KBM-7 (cell line): ENCODE results near the gene TMC6.
"Not testable (repeated sequence)": the region's sequence is repeated elsewhere in the genome, so short reads cannot be mapped to it uniquely, and the experiment has no call there.

Experiments used
- DNase-seq: peaks from one replicate; pipeline ENCODE4 v3.0.0-alpha.2; 2015
- in situ Hi-C: fragments of 300-500 bp; cut with MboI; formaldehyde crosslinking; loops from 2 replicates; pipeline ENCODE4 v1.14.3; 2020; ENCODE audit warnings: low sequenced_read_pairs, low pct_unique_long_range_greater_than_20kb, mixed read lengths

Gene TMC6

GRCh38 chr17:78139861-78140168 lies 11.3 kb upstream of the TMC6 start:
- in situ Hi-C loops, DNase-seq: not testable (repeated sequence)

- DNase-seq, result no peak
- in situ Hi-C loops, result no loop called here
Observed at GRCh38 chr17:78138204-78139060, 9.9 kb upstream of the TMC6 start.

GRCh38 chr17:78137392-78138203 lies 9.0 kb upstream of the TMC6 start:
- in situ Hi-C loops, result no loop called here
- DNase-seq, result peak; percentile 60

- DNase-seq, result no peak
- in situ Hi-C loops, result no loop called here
Observed at GRCh38 chr17:78135858-78136500, 7.4 kb upstream of the TMC6 start.

GRCh38 chr17:78134899-78135385 lies 6.4 kb upstream of the TMC6 start:
- in situ Hi-C loops, result no loop called here

GRCh38 chr17:78133971-78134898 lies 5.7 kb upstream of the TMC6 start:
- DNase-seq, result peak; percentile 73
- in situ Hi-C loops, result no loop called here

More at GRCh38 chr17:78134899-78135385, 6.4 kb upstream of the TMC6 start:
- no peak for DNase-seq

GRCh38 chr17:78133179-78133951 lies 4.8 kb upstream of the TMC6 start:
- in situ Hi-C loops, result no loop called here
- DNase-seq, result no peak

- DNase-seq, result no peak
- in situ Hi-C loops, result no loop called here
Observed at GRCh38 chr17:78132767-78133178, 4.2 kb upstream of the TMC6 start.

- DNase-seq, result peak; percentile 67
- in situ Hi-C loops, result no loop called here
Observed at GRCh38 chr17:78132084-78132676, 3.6 kb upstream of the TMC6 start.

GRCh38 chr17:78131172-78132083 lies 2.9 kb upstream of the TMC6 start:
- in situ Hi-C loops, result no loop called here
- peak; percentile 37 for DNase-seq

- peak; percentile 92 for DNase-seq
- in situ Hi-C loops, result no loop called here
Observed at GRCh38 chr17:78130437-78131101, 2.0 kb upstream of the TMC6 start, which contains the start of gene TMC8. TSS of gene TMC8 (plus strand) at chr17:78130771. CDS start at chr17:78131589, 818 bp downstream.

- in situ Hi-C loops, result no loop called here
- DNase-seq, result no peak
Observed at GRCh38 chr17:78130090-78130436, 1.5 kb upstream of the TMC6 start.

- in situ Hi-C loops, result no loop called here
- DNase-seq, result no peak
Observed at GRCh38 chr17:78129351-78130089, 965 bp upstream of the TMC6 start.

GRCh38 chr17:78127888-78128550 lies 536 bp downstream of the TMC6 start:
- in situ Hi-C loops, result no loop called here
- peak; percentile 28 for DNase-seq

- DNase-seq, result peak; percentile 84
- in situ Hi-C loops, result no loop called here
Observed at GRCh38 chr17:78127239-78127887, 1.2 kb downstream of the TMC6 start.
